Gastrocnemius medialis (tissue), 4 donors: ENCODE measurements around the gene ARVCF.

Experiments
- CTCF ChIP-seq, 5 experiments: fragments of 450-650 bp in 3 of 5; fragments of 200-600 bp in 2 of 5; sonication (generic) in 2 of 5; IDR thresholded peaks in 4 of 5; conservative IDR thresholded peaks in 1 of 5; 1 replicate in 4 of 5; 2 replicates in 1 of 5; pipeline ENCODE4 v1.5.1; 2016 to 2019; ENCODE audit warnings: antibody characterized with exemption in 5 of 5, mild to moderate bottlenecking in 3 of 5, moderate library complexity in 3 of 5
- POLR2A ChIP-seq, 2 donors: fragments of 450-650 bp; IDR thresholded peaks; one replicate each; pipeline ENCODE4 v1.6.1; 2017; ENCODE audit warnings: antibody characterized with exemption in 2 of 2, mild to moderate bottlenecking in 2 of 2, moderate library complexity in 2 of 2

GRCh38 chr22:20060700-20061480 lies 44.3 kb upstream of the ARVCF start:
- no peak for TF ChIP-seq CTCF (IDR thresholded peaks at IDR 0.05 in 4 of 5, conservative IDR thresholded peaks at IDR 0.05 in 1 of 5)
- no peak for TF ChIP-seq POLR2A (IDR thresholded peaks at IDR 0.05)
